Right lung (tissue), 5 donors: ENCODE data around the gene IGFBP4. TPM values are rescaled to one million over a fixed set of nuclear protein-coding genes. Genes with fewer than 3 reads are reported as not detected.

Experiments used
- DNase-seq, 2 donors: peaks; one replicate each; pipeline ENCODE4 v3.0.0-alpha.2; 2013
- polyA plus RNA-seq, 5 donors: library from polyadenylated mRNA; unstranded; fragments of 120-200 nt; gene quantifications; one replicate each; pipeline versions ENCODE4 v1.2.1 to v1.2.3, GENCODE V29; 2013; ENCODE audit warnings: inconsistent platforms in 1 of 5, low replicate concordance in 1 of 5; ENCODE audit not compliant: insufficient read length in 5 of 5, insufficient read depth in 1 of 5

The IGFBP4 gene
- polyA plus RNA-seq, 5 donors = 154 to 263 (median 207) TPM

DNA sequence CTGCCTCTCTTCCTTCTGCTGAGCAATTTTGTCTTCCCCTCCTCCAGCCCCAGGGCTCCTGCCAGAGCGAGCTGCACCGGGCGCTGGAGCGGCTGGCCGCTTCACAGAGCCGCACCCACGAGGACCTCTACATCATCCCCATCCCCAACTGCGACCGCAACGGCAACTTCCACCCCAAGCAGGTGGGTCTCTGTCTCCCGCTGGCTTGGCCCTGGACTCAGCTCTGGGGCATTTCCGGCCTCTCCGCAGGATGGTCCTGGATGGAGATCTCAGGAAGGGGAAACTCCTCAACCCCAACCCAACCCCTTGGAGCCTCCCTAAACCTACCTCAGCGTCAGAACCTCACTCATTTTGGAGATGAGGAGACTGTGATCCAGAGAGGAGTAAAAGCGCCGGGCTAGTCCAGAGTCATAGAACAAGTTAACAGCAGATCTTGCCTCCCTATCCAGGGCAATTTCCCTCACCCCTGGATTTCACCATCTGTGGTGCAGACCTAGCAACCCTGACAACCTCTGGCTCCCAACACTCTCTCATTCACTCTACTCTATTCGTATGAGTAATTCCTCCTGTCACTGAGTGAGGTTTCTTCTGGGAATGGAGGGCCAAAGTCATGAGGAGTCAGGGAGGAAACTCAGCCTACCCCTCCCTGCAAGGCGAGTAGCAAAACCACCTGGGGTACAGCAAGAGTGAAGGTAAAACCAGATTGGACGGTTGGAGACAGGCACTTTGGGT lies 10.8 kb downstream of the IGFBP4 start:
- DNase-seq = no peak

DNA sequence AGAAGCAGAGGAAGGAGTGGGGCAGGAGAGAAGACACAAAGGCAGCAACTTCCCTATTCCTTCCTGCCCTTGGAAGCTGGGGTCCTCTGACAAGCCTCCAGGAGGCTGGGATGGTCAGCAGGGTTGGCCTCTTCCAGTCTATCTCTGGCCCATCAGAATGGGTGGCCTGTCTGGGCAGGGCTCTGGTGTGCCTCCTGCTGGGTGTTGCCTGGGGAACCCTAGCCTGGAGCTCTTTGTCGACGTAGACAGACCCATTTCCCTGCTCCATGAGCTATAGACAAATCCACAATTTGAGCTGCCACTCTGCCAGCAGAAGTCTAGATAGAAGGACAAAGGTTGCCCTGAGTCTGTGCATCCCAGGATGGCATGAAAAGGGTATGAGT lies 11.4 kb downstream of the IGFBP4 start:
- no peak for DNase-seq

DNA sequence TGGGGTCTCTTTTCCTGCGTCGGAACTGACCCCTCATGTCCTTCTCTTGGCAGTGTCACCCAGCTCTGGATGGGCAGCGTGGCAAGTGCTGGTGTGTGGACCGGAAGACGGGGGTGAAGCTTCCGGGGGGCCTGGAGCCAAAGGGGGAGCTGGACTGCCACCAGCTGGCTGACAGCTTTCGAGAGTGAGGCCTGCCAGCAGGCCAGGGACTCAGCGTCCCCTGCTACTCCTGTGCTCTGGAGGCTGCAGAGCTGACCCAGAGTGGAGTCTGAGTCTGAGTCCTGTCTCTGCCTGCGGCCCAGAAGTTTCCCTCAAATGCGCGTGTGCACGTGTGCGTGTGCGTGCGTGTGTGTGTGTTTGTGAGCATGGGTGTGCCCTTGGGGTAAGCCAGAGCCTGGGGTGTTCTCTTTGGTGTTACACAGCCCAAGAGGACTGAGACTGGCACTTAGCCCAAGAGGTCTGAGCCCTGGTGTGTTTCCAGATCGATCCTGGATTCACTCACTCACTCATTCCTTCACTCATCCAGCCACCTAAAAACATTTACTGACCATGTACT lies 13.2 kb downstream of the IGFBP4 start:
- DNase-seq = no peak

DNA sequence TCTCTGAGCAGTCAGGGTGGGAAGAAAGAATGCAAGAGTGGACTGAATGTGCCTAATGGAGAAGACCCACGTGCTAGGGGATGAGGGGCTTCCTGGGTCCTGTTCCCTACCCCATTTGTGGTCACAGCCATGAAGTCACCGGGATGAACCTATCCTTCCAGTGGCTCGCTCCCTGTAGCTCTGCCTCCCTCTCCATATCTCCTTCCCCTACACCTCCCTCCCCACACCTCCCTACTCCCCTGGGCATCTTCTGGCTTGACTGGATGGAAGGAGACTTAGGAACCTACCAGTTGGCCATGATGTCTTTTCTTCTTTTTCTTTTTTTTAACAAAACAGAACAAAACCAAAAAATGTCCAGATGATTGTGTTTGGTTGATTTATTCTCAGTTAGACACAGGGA lies 14.1 kb downstream of the IGFBP4 start:
- DNase-seq = no peak

DNA sequence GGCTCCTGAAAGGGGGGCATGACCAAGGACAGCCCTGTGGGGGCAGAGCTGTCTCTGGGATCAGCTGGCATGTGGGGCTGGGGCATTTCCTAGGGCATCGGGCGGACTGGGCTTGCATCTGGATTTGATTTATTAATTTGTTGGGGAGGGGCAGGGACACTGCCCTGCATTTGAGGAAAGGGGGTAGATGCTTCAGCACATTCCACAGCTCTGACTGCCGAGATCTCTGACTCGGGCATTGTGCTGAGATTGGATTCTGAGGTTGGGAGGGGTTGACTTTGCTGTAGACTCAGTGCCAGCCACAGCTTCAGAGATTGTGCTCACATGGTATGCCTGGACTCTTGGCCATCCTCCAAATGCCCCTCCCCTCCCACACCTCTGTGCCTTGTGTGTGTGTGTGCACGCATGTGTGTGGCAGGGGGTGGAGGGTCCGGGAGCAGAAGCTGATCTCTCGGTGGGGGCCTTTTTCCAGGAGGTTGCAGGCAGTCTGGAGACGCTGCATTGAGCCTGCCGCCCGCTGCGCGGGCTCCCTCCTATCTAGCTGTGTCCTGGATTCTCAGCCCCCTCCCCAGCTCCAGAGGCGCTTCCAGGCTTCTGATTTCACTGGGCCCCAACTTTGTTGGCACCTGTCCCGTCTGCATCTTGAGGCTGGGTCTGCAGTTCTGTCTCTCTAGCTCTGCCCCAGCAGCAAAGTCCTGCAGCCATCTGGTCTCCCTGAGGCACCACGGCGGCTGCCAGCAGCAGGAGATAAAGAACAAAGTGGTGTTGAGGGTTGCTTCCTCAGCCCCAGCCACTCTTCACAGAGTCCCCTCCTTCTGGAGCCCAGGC lies 14.9 kb downstream of the IGFBP4 start:
- peak in 1 of 2 donors; percentile 64 for DNase-seq

DNA sequence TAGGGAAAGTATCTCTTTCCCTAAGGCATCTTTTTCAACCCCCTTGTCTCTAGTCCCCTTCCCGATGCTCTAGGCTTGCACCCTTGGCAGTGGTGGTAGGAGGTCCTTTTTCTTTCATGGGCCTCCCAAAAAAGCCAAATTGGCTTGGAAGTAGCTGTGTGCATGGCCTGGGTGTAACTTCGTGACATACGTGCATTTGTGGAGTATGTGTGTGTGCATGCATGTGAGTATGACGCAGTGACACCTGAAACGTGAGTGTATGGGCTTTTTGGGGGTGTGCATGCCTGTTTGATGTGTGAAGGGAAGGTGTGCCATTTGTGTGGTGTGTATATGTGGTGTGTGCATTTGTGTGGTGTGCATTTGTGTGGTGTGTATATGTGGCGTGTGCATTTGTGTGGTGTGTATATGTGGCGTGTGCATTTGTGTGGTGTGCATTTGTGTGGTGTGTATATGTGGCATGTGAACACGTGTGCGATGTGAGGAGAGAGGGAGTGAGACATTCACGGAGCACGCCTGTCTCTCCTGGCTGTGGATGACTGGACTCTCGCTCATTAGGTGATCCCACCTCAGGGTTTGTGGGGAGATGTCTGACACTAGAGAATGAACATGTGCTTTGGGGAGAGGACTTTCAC lies 15.7 kb downstream of the IGFBP4 start:
- DNase-seq = no peak

DNA sequence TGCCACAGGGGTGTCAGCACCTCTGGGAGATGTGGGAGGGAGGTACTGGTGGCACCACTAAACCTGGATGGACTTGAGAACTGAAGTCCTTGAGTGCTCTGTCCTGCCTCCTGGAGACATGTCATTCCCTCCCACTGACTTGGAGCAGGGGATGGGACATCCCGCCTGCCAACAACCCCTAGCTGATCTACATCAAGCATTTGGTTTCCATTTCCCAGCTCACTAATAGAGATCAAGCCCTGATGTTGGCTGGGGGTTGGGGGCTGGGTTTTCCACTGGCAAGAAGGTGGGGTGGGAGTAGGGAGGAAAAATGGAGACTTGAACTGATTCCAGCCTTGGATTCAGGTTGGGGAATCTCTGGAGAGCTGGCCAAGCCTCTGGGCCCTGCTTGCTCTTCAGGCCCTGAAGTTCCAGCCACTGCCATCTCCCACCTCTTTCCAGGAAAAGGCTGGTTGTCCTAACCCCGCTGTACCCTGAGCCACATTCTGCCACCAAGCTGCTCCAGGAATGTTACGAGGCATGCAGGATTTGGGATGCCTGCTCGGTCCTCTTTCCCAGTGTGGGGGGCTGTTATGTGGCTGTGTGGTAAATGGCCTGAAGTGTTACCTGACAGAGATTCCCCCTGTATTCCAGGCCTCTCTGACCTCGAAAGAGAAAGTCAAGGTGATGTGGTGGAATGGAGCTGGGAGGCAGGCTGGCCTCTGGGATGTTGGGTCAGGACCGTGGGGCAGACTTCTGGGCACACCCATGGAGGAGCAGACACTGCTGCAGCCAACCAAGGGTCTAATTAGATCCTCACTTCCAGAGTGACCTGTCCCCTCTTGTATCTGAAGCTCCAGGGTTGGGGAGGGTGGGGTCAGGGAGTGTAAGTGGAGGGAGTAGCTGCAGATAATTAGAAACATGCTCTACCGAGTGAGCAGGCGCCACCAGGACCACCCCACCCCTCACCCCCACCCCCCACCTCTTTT lies 16.7 kb downstream of the IGFBP4 start:
- no peak for DNase-seq

DNA sequence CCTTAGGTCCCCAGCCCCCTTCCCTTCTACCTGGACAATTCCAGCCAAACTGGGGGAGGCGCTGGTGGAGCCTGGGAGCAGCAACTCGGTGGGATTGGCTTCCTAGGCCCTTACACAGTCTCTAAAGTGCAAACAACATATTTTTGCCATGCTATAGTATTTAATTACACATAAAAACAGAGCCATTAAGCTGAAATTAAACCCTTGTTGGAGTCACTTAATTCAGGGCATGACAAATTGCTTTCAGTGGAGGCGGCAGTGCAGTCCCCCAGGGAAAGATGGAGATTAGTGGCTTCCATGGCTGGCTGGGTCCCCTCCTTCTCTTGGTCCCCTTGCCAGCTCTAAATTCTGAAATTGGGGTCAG lies 17.3 kb downstream of the IGFBP4 start:
- DNase-seq = no peak

DNA sequence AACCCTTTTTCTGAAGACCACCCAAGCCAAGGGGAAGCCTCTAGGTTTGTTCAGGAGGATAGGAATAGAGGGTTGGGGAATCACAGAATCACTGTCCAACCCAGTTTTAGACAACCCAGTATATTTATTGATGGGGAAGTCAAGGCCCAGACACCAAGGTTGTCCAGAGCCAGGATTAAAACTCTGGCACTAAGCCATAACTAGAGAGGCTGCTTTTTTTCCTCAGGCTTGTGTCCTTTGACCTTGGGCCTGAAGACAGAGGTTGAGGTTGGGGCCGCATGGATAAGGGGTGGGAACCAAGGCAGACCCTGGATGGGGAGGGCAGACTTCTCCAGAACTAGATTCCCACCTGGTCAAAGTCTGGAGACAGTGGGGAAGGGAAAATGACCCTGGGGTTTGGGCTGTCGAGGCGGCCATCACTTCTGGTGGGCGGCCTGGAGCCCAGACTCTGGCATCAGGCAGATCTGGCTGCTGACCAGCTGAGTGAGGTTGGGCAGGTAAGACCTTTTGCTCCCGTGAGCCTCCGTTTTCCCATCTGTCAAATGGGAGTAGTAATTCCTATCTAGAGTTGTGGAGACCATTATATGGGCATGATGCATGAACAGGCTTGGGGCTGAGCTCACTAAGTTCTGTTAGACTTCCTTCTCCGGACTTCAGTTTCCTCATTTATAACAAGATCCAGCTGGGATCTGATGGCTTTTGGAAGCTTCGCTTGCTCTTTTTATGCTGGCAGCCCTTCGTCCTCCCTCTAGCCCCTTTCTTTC lies 17.9 kb downstream of the IGFBP4 start:
- DNase-seq = peak in 1 of 2 donors; percentile 64

DNA sequence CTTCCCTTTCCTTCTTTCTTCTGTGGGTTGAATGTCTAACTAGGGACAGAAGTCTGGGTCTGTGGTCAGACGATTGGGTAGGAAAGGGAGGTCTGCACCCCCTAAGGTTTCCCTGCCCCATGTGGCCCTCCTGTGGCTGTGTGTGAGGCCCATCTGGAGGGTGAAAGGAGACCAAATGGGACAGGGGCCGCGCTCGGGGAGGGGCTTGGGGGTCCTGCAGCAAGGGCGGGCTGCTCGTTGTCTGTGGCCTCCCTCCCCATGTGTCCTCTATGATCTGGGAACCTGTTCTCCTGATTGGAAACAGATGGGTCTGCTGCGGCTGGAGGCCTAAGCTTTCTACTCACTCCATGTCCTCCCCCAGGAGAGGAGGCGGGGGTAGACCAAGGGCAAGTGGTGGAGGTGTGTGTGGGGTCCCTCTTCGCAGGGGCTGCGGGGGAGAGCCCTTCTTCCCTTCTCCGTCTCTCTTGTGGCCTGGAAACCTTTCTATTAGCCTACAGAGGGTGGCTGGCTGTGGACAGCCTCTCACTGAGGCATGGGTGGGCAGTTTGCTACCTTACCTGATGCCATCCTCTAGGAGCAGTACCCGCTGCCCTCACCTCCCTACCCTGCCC lies 18.6 kb downstream of the IGFBP4 start:
- DNase-seq = no peak

DNA sequence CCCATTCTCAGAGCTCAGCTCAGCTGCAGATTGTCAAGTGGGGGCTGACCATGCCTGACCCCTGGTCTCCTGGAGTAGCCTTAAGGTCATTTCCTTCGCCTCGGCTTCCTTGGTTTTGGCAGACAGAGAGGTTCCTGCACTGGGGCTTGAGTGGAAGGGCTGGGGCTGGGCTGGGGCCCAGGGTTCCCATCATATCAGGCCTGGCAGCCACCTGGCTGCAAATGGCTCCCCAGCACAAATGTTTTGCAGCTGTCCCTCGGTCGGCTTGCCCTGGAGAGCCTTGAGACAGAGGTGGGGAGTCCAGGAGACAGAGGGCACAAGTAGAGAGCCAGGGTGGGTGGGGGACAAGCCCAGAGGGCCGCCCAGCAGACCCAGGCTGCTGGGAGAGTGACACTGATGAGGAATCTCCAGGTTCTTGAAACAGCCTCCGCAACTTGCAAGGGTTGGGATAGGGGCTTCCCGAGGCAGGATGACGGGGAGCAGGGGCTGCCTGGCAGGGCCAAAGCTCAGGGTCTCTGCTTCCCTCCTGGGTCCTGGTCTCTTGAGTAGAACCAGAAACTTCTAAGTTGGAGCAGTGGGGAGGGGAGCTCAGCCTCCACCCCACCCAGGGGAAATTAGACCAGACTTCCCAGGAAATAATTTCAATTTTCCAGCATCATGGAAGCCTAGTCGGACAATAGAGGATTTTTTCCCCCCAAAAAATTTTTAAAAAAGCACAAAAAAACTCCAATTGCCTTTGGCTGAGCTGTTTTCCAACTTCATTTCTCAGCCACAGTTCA lies 19.3 kb downstream of the IGFBP4 start:
- no peak for DNase-seq

DNA sequence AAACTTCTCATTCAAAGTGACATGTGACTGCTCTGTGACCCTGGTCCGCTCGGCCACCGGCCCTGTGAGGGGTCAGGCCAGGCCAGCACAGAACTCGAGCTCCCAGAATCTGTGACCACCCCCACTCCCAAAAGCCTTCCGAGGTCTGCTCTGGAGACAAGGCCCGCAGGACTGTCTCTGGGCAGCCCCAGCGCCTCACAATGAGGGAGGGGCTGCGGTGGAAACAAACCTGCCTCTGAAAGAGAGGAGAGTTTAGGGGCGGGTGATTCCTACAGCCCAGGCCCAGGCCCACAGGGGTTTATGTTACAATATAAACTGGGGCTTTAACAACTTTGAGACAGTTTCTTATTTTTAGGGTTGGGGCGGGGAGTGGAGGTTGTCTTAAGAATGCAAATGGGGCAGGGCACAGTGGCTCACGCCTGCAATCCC lies 19.9 kb downstream of the IGFBP4 start:
- DNase-seq = no peak

DNA sequence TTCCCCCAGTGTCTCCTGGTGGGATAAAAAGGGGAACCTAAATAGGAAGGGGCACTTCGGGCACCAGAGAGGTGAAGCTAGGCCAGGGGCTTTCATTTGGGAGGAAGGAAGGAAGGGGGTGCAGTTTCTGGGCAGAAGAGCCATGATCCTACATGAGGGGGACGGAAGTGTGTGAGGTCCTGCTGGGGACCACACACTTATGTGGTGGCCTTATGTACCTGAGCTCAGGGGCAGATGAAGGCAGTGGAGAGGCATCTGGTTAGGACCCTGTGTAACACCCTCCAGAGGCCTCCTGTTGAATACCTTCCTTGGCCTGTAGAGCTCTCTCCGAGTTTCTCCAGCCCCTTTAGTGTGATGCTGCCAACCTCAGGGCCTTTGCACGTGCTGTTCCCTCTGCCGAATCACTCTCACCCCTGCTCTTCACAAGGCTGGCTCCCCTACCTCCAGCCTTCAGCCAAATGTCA lies 21.2 kb downstream of the IGFBP4 start:
- DNase-seq = no peak

DNA sequence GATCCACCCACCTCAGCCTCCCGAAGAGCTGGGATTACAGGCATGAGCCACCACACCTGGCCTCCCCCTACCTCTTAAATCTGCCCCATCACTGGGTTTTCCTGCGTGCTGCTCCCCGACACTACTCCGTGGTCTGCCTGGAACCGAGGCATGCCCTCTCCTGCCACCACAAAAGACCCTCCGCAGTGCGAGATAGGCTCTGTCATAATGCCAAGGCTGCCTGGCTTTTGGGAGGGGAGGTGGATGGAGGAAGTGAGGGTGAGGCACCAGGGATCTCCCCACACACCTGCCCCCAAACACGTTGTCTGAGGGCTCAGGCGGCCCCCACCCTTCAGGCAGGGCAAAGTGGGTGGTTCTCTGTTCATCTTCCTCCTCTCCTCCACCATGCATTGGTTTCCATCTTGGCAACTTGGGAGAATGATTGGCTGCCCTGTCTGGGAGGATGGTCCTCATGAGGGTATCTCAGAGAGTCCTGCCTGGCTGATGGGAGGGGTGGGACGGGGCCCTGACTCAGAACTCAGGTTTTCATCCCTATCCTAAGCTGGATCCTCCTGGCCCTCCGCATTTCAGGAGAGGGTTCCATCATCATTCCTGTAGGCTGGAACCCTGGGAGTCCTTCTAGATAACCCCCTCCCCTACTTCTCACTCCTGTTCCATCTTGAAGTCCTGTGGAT lies 23.2 kb downstream of the IGFBP4 start:
- DNase-seq = no peak

DNA sequence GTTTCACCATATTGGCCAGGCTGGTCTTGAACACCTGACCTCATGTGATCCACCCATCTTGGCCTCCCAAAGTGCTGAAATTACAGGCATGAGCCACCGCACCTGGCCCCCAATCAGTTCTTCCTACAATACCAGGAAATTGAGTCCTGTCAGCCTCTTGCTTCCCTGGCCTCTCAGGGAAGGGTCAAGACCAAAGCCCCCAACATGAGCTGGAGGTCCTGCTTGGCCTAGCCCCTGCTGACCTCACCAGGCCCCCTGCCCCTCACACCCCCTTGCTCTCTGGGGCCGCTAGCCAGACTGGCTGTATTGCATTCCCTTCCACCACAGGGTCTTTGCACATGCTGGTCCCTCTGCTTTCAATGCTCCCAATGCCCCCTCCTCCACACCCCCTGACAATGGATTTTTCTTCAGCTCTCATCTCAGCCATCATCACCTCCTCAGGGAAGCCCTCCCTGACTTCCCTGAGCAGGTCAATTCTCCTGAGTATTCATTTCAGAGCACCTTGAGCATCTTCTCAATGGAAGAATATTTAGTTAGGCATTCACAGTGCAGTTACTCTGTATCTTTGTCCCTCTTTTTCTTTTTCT lies 24.1 kb downstream of the IGFBP4 start:
- DNase-seq = no peak

DNA sequence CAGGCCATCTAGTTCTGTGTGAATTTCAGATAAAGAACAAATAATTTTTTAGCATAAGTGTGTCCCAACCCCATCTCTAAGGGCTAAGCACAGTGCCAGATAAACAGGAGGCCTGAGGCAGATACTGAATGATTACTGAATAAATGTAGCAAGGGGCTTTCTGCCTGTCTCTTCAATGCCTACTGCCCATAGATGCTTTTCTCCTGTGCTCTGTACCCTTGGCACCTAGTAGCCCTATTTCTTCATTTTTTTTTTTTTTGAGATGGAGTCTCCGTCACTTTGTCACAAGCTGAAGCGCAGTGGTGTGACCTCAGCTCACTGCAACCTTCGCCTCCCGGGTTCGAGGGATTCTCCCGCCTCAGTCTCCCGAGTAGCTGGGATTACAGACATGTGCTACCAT lies 25.3 kb downstream of the IGFBP4 start:
- no peak for DNase-seq

DNA sequence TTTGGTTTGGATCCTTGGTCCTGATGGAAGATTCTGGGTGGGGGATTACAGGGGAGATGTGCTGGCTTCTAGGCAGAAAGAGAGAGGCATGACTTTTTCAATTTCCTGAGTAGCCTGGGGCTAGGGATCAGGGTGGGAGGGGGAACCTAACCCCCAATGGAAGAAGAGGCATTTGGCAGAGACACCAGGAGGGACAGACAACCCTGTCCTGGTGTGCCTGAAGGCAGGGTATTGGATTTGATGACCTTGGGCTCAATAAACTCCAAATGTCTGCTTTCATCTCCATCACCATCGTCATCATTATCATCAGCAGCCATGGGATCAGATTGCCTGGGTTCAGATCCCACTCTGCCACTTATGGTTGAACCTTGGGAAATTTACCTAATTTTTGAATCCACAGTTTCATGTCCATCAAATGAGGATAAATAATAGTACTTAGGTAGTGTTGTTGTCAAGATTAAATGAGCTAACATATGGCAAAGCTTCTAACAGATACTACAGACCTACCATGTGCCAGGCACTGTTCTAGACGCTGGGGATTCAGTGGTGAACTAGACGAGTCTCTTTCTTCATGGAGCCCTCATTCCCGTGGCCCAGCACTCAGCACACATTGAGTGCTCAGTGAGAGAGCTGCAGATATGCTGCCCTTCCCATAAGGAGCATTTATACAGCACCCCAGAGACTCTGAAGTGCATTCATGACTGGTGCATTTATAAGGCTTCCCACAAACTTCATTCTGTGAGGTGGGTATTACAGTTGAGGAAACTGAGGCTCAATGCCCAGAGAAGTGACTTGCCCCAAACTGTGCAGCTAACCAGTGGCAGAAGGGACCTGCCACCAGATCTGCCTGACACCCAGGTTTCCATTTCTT lies 26.8 kb downstream of the IGFBP4 start:
- DNase-seq = no peak
